ENCODE measurements around the gene CYP21A2.
"Not testable (repeated sequence)": the region's sequence is repeated elsewhere in the genome, so short reads cannot be mapped to it uniquely, and the experiment has no call there.

The CYP21A2 gene

GRCh38 chr6:32037598-32038524, at the start of gene CYP21A2:
CYP21A2 (plus strand) TSS chr6:32038415; CDS start chr6:32038423, 8 bp downstream.
- not testable (repeated sequence) for H3K36me3 ChIP-seq (ENCODE audit: control insufficient read depth in 1 of 2, insufficient read depth in 2 of 2, low read length in 2 of 2); H3K27me3 ChIP-seq (ENCODE audit: low read depth, low read length); H3K4me1 ChIP-seq (ENCODE audit: control insufficient read depth in 1 of 2, insufficient read depth in 2 of 2, low read length in 2 of 2); H3K27ac ChIP-seq (ENCODE audit: low read length); H3K9me3 ChIP-seq (ENCODE audit: control insufficient read depth in 1 of 2, low read length in 2 of 2); H3K4me3 ChIP-seq (ENCODE audit: low read depth in 1 of 2, low read length in 2 of 2)

DNA sequence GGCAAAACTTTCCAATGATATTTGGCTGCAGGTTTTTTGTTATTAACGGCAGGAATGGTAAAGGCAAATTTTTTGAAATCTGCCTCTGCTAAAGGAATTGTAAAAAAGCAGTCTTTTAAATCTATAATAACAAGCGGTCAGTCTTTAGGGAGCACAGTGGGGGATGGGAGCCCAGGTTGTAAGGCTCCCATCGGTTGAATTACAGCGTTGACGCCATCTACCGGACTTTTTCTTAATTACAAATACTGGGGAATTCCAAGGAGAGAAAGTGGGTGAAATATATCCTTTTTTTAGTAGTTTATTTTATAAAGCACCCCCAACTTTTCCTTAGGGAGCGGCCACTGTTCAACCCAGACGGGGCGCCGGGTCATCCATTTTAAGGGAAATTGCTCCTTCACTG, 48.9 kb upstream of the CYP21A2 start:
- H3K36me3 ChIP-seq (ENCODE audit: control insufficient read depth in 1 of 2, insufficient read depth in 2 of 2, low read length in 2 of 2); H3K27ac ChIP-seq (ENCODE audit: low read length); H3K9me3 ChIP-seq (ENCODE audit: control insufficient read depth in 1 of 2, low read length in 2 of 2); H3K27me3 ChIP-seq (ENCODE audit: low read depth, low read length); H3K4me3 ChIP-seq (ENCODE audit: low read depth in 1 of 2, low read length in 2 of 2); H3K4me1 ChIP-seq (ENCODE audit: control insufficient read depth in 1 of 2, insufficient read depth in 2 of 2, low read length in 2 of 2): not testable (repeated sequence)

GRCh38 chr6:31994421-31994820, 43.8 kb upstream of the CYP21A2 start:
- H3K27me3 ChIP-seq (ENCODE audit: low read depth, low read length); H3K27ac ChIP-seq (ENCODE audit: low read length); H3K4me1 ChIP-seq (ENCODE audit: control insufficient read depth in 1 of 2, insufficient read depth in 2 of 2, low read length in 2 of 2); H3K36me3 ChIP-seq (ENCODE audit: control insufficient read depth in 1 of 2, insufficient read depth in 2 of 2, low read length in 2 of 2); H3K9me3 ChIP-seq (ENCODE audit: control insufficient read depth in 1 of 2, low read length in 2 of 2); H3K4me3 ChIP-seq (ENCODE audit: low read depth in 1 of 2, low read length in 2 of 2): not testable (repeated sequence)

GRCh38 chr6:31996385-31996784, 41.8 kb upstream of the CYP21A2 start:
- H3K4me1 ChIP-seq (ENCODE audit: control insufficient read depth in 1 of 2, insufficient read depth in 2 of 2, low read length in 2 of 2); H3K36me3 ChIP-seq (ENCODE audit: control insufficient read depth in 1 of 2, insufficient read depth in 2 of 2, low read length in 2 of 2); H3K9me3 ChIP-seq (ENCODE audit: control insufficient read depth in 1 of 2, low read length in 2 of 2); H3K4me3 ChIP-seq (ENCODE audit: low read depth in 1 of 2, low read length in 2 of 2); H3K27me3 ChIP-seq (ENCODE audit: low read depth, low read length); H3K27ac ChIP-seq (ENCODE audit: low read length): not testable (repeated sequence)

GRCh38 chr6:32002546-32003268, 35.5 kb upstream of the CYP21A2 start:
- not testable (repeated sequence) for H3K4me3 ChIP-seq (ENCODE audit: low read depth in 1 of 2, low read length in 2 of 2); H3K9me3 ChIP-seq (ENCODE audit: control insufficient read depth in 1 of 2, low read length in 2 of 2); H3K27me3 ChIP-seq (ENCODE audit: low read depth, low read length); H3K4me1 ChIP-seq (ENCODE audit: control insufficient read depth in 1 of 2, insufficient read depth in 2 of 2, low read length in 2 of 2); H3K27ac ChIP-seq (ENCODE audit: low read length); H3K36me3 ChIP-seq (ENCODE audit: control insufficient read depth in 1 of 2, insufficient read depth in 2 of 2, low read length in 2 of 2)

- H3K4me1 ChIP-seq (ENCODE audit: control insufficient read depth in 1 of 2, insufficient read depth in 2 of 2, low read length in 2 of 2); H3K36me3 ChIP-seq (ENCODE audit: control insufficient read depth in 1 of 2, insufficient read depth in 2 of 2, low read length in 2 of 2); H3K9me3 ChIP-seq (ENCODE audit: control insufficient read depth in 1 of 2, low read length in 2 of 2); H3K27ac ChIP-seq (ENCODE audit: low read length); H3K4me3 ChIP-seq (ENCODE audit: low read depth in 1 of 2, low read length in 2 of 2); H3K27me3 ChIP-seq (ENCODE audit: low read depth, low read length): not testable (repeated sequence)
These were observed 34.9 kb upstream of the CYP21A2 start for GRCh38 chr6:32003301-32003700.

- H3K27ac ChIP-seq (ENCODE audit: low read length); H3K4me3 ChIP-seq (ENCODE audit: low read depth in 1 of 2, low read length in 2 of 2); H3K9me3 ChIP-seq (ENCODE audit: control insufficient read depth in 1 of 2, low read length in 2 of 2); H3K4me1 ChIP-seq (ENCODE audit: control insufficient read depth in 1 of 2, insufficient read depth in 2 of 2, low read length in 2 of 2); H3K36me3 ChIP-seq (ENCODE audit: control insufficient read depth in 1 of 2, insufficient read depth in 2 of 2, low read length in 2 of 2); H3K27me3 ChIP-seq (ENCODE audit: low read depth, low read length): not testable (repeated sequence)
These were observed 33.8 kb upstream of the CYP21A2 start for GRCh38 chr6:32004393-32004792.

DNA sequence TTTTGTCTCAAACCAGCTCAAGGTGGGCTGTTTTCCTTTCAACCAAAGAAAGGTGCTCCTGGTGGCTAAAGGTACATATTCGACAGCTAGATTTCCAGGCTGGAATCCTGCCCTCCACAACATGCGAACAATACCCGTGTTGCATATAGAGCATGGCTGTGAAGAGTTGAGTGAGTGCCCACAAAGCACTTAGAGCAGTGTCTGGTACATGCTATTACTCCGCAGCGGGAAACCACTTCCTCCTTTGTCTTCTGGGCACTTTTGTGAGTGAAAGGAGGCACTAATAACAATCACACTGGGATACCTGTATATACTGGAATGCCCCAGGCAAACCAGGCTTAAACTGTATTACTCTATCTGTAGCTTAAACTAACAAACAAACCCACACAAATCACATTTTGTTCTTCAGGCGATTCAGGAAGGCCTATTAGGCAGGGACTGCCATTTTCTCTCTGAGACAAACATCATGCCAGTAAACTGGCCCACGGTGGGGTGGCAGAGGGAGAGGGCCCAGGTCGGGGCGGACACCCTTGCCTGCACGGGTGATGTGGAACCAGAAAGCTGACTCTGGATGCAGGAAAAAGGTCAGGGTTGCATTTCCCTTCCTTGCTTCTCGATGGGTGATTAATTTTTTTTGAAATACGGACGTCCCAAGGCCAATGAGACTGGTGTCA, 33.2 kb upstream of the CYP21A2 start:
- not testable (repeated sequence) for H3K9me3 ChIP-seq (ENCODE audit: control insufficient read depth in 1 of 2, low read length in 2 of 2)

GRCh38 chr6:32005538-32005880, 32.7 kb upstream of the CYP21A2 start:
- H3K9me3 ChIP-seq (ENCODE audit: control insufficient read depth in 1 of 2, low read length in 2 of 2); H3K4me1 ChIP-seq (ENCODE audit: control insufficient read depth in 1 of 2, insufficient read depth in 2 of 2, low read length in 2 of 2); H3K4me3 ChIP-seq (ENCODE audit: low read depth in 1 of 2, low read length in 2 of 2); H3K27ac ChIP-seq (ENCODE audit: low read length); H3K36me3 ChIP-seq (ENCODE audit: control insufficient read depth in 1 of 2, insufficient read depth in 2 of 2, low read length in 2 of 2); H3K27me3 ChIP-seq (ENCODE audit: low read depth, low read length): not testable (repeated sequence)

More for the DNA sequence above, 33.2 kb upstream of the CYP21A2 start:
- not testable (repeated sequence) for H3K36me3 ChIP-seq (ENCODE audit: control insufficient read depth in 1 of 2, insufficient read depth in 2 of 2, low read length in 2 of 2); H3K4me1 ChIP-seq (ENCODE audit: control insufficient read depth in 1 of 2, insufficient read depth in 2 of 2, low read length in 2 of 2); H3K4me3 ChIP-seq (ENCODE audit: low read depth in 1 of 2, low read length in 2 of 2); H3K27ac ChIP-seq (ENCODE audit: low read length); H3K27me3 ChIP-seq (ENCODE audit: low read depth, low read length)

DNA sequence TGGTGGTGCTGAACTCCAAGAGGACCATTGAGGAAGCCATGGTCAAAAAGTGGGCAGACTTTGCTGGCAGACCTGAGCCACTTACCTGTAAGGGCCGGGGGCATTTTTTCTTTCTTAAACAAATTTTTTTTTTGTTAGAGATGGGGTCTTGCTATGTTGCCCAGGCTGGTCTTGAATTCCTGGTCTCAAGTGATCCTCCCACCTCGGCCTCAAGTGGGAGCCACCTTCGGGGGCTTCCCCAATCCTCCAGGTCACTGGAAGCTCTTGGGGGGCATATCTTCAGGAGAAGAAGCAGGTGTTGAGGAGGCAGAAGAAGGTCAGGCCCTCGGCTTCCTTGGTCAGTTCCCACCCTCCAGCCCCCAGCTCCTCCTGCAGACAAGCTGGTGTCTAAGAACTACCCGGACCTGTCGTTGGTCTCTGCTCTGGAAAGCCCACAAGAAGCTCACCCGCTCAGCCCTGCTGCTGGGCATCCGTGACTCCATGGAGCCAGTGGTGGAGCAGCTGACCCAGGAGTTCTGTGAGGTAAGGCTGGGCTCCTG, 32.2 kb upstream of the CYP21A2 start:
- H3K4me1 ChIP-seq (ENCODE audit: control insufficient read depth in 1 of 2, insufficient read depth in 2 of 2, low read length in 2 of 2); H3K4me3 ChIP-seq (ENCODE audit: low read depth in 1 of 2, low read length in 2 of 2); H3K9me3 ChIP-seq (ENCODE audit: control insufficient read depth in 1 of 2, low read length in 2 of 2); H3K27me3 ChIP-seq (ENCODE audit: low read depth, low read length); H3K36me3 ChIP-seq (ENCODE audit: control insufficient read depth in 1 of 2, insufficient read depth in 2 of 2, low read length in 2 of 2); H3K27ac ChIP-seq (ENCODE audit: low read length): not testable (repeated sequence)

- H3K9me3 ChIP-seq (ENCODE audit: control insufficient read depth in 1 of 2, low read length in 2 of 2); H3K4me1 ChIP-seq (ENCODE audit: control insufficient read depth in 1 of 2, insufficient read depth in 2 of 2, low read length in 2 of 2); H3K36me3 ChIP-seq (ENCODE audit: control insufficient read depth in 1 of 2, insufficient read depth in 2 of 2, low read length in 2 of 2); H3K4me3 ChIP-seq (ENCODE audit: low read depth in 1 of 2, low read length in 2 of 2); H3K27ac ChIP-seq (ENCODE audit: low read length); H3K27me3 ChIP-seq (ENCODE audit: low read depth, low read length): not testable (repeated sequence)
These were observed 31.1 kb upstream of the CYP21A2 start for GRCh38 chr6:32007086-32007485.
